Measurements from ENCODE around the gene NOL4L.

- TF ChIP-seq CTCF (conservative IDR thresholded peaks at IDR 0.05; ENCODE audit: low read depth, low read length) (no peak), EZH2 (IDR thresholded peaks at IDR 0.05; ENCODE audit: borderline replicate concordance, low read depth, low read length, poor library complexity, severe bottlenecking) (no peak)
Observed at GRCh38 chr20:32580219-32580969, 4.7 kb downstream of the NOL4L start.

All from A673 (cell line).